ENCODE results near the gene OVOL3. TPM values are rescaled to one million over a fixed set of nuclear protein-coding genes. Genes with fewer than 3 reads are reported as not detected.

OVOL3 gene
- total and polyA plus RNA-seq, 11 donors: not detected

GRCh38 chr19:36150586-36150985 lies 39.6 kb downstream of the OVOL3 start:
- Histone ChIP-seq H3K9me3 (no peaks in the 10 kb centered on the region), H3K27me3 (no peaks in the 10 kb centered on the region), H3K4me3 (peak overlapping the region in 9 of 12 donors; percentile 72 to 94 (median 82)), H3K36me3 (peaks cover 9 to 55% (median 52%) of the 10 kb centered on the region in 9 donors), H3K4me1 (peaks cover 0 to 41% (median 23%) of the 10 kb centered on the region in 12 donors), H3K27ac (peak overlapping the region; percentile 97 to 100 (median 99))
- no peak for TF ChIP-seq POLR2A (IDR thresholded peaks at IDR 0.05)
- TF ChIP-seq, protein P1, sequence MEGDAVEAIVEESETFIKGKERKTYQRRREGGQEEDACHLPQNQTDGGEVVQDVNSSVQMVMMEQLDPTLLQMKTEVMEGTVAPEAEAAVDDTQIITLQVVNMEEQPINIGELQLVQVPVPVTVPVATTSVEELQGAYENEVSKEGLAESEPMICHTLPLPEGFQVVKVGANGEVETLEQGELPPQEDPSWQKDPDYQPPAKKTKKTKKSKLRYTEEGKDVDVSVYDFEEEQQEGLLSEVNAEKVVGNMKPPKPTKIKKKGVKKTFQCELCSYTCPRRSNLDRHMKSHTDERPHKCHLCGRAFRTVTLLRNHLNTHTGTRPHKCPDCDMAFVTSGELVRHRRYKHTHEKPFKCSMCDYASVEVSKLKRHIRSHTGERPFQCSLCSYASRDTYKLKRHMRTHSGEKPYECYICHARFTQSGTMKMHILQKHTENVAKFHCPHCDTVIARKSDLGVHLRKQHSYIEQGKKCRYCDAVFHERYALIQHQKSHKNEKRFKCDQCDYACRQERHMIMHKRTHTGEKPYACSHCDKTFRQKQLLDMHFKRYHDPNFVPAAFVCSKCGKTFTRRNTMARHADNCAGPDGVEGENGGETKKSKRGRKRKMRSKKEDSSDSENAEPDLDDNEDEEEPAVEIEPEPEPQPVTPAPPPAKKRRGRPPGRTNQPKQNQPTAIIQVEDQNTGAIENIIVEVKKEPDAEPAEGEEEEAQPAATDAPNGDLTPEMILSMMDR (IDR thresholded peaks at IDR 0.05): no peak
- 52 to 64% (median 59%) methylated on average over 4 to 5 of the region's 5 CpGs for WGBS, 4 donors
- ATAC-seq (peak in 1 of 4 donors; percentile 0), DNase-seq (peak in 1 of 5 donors; percentile 49)
- intact Hi-C loops (cut with DNase I): no loop called here

- intact Hi-C loops (cut with DNase I): loop anchor here in 4 of 10 donors (1.0 kb wide), 4 partner anchors 11 to 23 kb away; partner anchors contain the start of gene CAPNS1 (in 3 of the 4)
- WGBS, 4 donors: 9 to 16% (median 11%) methylated on average over 23 to 47 of the region's 47 CpGs
- peak; percentile 62 to 65 for TF ChIP-seq POLR2A (IDR thresholded peaks at IDR 0.05)
- TF ChIP-seq, protein P1 (IDR thresholded peaks at IDR 0.05): no peak
- H3K9me3 ChIP-seq: no peaks in the 10 kb centered on the region
- peaks cover 0 to 41% (median 23%) of the 10 kb centered on the region in 12 donors for H3K4me1 ChIP-seq
- H3K36me3 ChIP-seq: peaks cover 8 to 47% (median 45%) of the 10 kb centered on the region in 9 donors
- H3K4me3 ChIP-seq: peak overlapping the region; percentile 57 to 94 (median 79)
- peak overlapping the region; percentile 97 to 100 (median 99) for H3K27ac ChIP-seq
- DNase-seq (peak; percentile 76 to 84 (median 81)), ATAC-seq (peak; percentile 56 to 79 (median 72))
- H3K27me3 ChIP-seq: no peaks in the 10 kb centered on the region
Observed at GRCh38 chr19:36151144-36152018, 40.4 kb downstream of the OVOL3 start.

DNA sequence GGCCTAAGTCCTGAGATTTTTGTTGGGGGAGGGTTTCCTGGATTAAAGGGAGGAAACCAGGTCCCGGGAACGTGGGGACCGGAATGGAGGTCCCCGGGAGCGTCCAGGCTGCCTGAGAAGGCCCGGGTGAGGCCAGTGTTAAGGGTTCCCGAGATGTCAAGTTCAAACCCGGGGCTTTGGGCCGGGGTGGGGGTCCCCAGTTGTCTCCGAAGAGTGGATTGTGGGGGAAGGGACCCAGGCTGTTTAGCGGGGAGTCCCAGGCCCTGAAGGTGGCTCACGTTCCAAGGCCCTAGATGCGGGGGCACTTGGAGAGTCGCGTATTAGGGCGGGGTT lies 41.0 kb downstream of the OVOL3 start:
- Histone ChIP-seq H3K4me1 (peaks cover 0 to 45% (median 25%) of the 10 kb centered on the region in 12 donors), H3K27me3 (no peaks in the 10 kb centered on the region), H3K9me3 (no peaks in the 10 kb centered on the region), H3K4me3 (peak overlapping the region; percentile 57 to 94 (median 79)), H3K36me3 (peaks cover 2 to 41% (median 38%) of the 10 kb centered on the region in 9 donors), H3K27ac (peak overlapping the region; percentile 97 to 100 (median 99))
- WGBS, 4 donors: 12 to 17% (median 14%) methylated on average over 10 to 16 of the region's 16 CpGs
- ATAC-seq (no peak), DNase-seq (no peak)
- intact Hi-C loops (cut with DNase I): loop anchor here in 4 of 10 donors (1.0 kb wide), 3 partner anchors 12 to 17 kb away; partner anchors contain the start of gene CAPNS1 (in 3 of the 4)
- TF ChIP-seq, protein P1 (IDR thresholded peaks at IDR 0.05): no peak
- TF ChIP-seq POLR2A (IDR thresholded peaks at IDR 0.05): no peak
